ENCODE data around the gene C17orf107. TPM values are rescaled to one million over a fixed set of nuclear protein-coding genes. Genes with fewer than 3 reads are reported as not detected.

C17orf107 gene
- total and polyA plus RNA-seq, 9 donors, result 1.1 to 11.8 (median 7.4) TPM

DNA sequence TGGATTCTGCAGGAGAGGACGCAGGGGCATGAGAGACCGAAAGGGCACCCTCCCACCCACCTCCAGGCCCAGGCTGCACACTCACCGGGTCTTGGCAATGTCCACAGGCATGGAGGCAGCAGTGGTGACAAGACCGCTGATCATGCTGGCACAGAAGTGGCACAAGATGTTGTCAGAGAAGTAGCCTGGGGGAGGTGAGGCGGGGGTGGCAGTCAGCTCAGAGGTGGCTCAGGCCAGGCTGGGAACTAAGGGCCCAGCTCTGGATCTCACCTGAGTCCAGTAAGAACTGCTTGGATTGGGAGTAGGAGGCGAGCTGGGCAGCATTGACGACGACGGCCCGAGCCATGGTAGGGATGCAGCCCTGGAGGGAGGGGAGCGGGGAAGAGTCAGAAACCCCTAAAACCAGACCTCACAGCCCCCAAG, 38.7 kb downstream of the C17orf107 start:
- DNase-seq, result peak in 1 of 5 donors; percentile 20
- intact Hi-C loops (cut with DNase I), result no loop called here
- Histone ChIP-seq H3K27me3 (no peaks in the 10 kb centered on the region), H3K4me3 (no peak overlapping the region), H3K27ac (no peak overlapping the region), H3K4me1 (ENCODE audit: insufficient read depth) (peaks cover 14% of the 10 kb centered on the region), H3K9me3 (no peaks in the 10 kb centered on the region), H3K36me3 (no peaks in the 10 kb centered on the region)
- 82 to 90% (median 89%) methylated on average over 11 of the region's 11 CpGs for WGBS, 3 donors
- TF ChIP-seq EP300 (IDR thresholded peaks at IDR 0.05) (no peak), POLR2A (IDR thresholded peaks at IDR 0.05) (no peak)
- TF ChIP-seq, protein P1, sequence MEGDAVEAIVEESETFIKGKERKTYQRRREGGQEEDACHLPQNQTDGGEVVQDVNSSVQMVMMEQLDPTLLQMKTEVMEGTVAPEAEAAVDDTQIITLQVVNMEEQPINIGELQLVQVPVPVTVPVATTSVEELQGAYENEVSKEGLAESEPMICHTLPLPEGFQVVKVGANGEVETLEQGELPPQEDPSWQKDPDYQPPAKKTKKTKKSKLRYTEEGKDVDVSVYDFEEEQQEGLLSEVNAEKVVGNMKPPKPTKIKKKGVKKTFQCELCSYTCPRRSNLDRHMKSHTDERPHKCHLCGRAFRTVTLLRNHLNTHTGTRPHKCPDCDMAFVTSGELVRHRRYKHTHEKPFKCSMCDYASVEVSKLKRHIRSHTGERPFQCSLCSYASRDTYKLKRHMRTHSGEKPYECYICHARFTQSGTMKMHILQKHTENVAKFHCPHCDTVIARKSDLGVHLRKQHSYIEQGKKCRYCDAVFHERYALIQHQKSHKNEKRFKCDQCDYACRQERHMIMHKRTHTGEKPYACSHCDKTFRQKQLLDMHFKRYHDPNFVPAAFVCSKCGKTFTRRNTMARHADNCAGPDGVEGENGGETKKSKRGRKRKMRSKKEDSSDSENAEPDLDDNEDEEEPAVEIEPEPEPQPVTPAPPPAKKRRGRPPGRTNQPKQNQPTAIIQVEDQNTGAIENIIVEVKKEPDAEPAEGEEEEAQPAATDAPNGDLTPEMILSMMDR (IDR thresholded peaks at IDR 0.05), result no peak

- intact Hi-C loops (cut with DNase I), result no loop called here
- whole genome bisulfite sequencing, 3 donors, result 51 to 57% (median 56%) methylated on average over 19 of the region's 19 CpGs
- Histone ChIP-seq H3K27me3 (no peaks in the 10 kb centered on the region), H3K9me3 (no peaks in the 10 kb centered on the region), H3K4me1 (ENCODE audit: insufficient read depth) (peaks cover 14% of the 10 kb centered on the region), H3K4me3 (peak overlapping the region; percentile 88), H3K27ac (peak overlapping the region in 1 of 2 donors; percentile 93), H3K36me3 (no peaks in the 10 kb centered on the region)
- peak in 1 of 5 donors; percentile 23 for DNase-seq
- TF ChIP-seq EP300 (IDR thresholded peaks at IDR 0.05) (no peak), POLR2A (IDR thresholded peaks at IDR 0.05) (no peak)
- TF ChIP-seq, protein P1 (IDR thresholded peaks at IDR 0.05), result no peak
Observed at GRCh38 chr17:4938688-4939545, 39.6 kb downstream of the C17orf107 start.

- H3K27me3 ChIP-seq, result no peaks in the 10 kb centered on the region
- peaks cover 12% of the 10 kb centered on the region for H3K4me1 ChIP-seq (ENCODE audit: insufficient read depth)
- intact Hi-C loops (cut with DNase I), result no loop called here
- H3K27ac ChIP-seq, result peak overlapping the region in 1 of 2 donors; percentile 93
- H3K36me3 ChIP-seq, result no peaks in the 10 kb centered on the region
- peak overlapping the region; percentile 88 for H3K4me3 ChIP-seq
- 0% methylated on average over 12 to 16 of the region's 16 CpGs for WGBS, 3 donors
- no peak for TF ChIP-seq POLR2A (IDR thresholded peaks at IDR 0.05)
- no peak for TF ChIP-seq EP300 (IDR thresholded peaks at IDR 0.05)
- TF ChIP-seq, protein P1 (IDR thresholded peaks at IDR 0.05), result no peak
- no peaks in the 10 kb centered on the region for H3K9me3 ChIP-seq
- DNase-seq, result peak in 2 of 5 donors; percentile 29 to 49
Observed at GRCh38 chr17:4939546-4939795, 40.1 kb downstream of the C17orf107 start.

DNA sequence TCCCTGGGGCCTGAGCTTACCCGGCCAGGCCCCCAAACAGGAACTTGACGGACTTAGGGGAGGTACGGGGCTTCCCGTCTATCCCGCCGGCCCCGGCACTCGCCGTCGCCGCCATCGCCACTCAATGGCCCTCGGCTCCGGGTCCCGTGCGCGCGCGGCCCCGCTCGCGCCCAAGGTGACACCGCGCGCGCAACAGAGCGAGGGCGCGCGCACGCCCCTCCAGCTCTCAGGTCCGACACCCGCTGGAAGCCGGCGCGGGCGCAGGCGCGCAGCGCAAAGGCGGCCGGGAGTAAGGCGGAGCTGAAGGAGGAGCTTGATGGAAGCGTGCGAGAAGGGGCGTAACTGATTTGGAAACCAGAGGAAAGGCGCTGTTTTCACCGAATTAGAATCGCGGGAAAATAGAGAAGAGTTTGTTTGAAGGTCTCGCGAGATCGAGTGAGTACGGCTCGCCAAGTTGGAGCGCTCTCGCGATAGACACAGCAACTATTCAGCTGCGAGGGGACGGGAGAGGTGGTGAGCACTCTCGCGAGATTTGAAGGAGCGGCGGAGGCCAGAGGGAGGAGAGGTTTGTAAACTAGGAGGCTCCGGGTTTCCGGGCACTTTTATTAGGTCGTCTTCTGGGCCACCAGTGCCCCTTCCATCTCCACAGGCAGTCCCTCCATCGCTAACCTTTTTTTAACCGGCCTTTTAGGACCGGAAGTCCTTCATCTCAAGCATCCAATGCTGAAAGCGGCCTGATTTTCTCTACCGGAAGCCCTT, 40.6 kb downstream of the C17orf107 start, which contains the start of the genes RNF167 and SLC25A11:
Gene RNF167, plus strand, starts transcription at position 473 of the 759 bp plus-strand sequence. CDS start 642 bp downstream, outside the sequence.
Gene SLC25A11, minus strand, starts transcription at position 251 of the 759 bp plus-strand sequence. Its CDS starts 136 bp downstream, at position 115.
- TF ChIP-seq, protein P1 (IDR thresholded peaks at IDR 0.05), result no peak
- peak; percentile 3 for TF ChIP-seq POLR2A (IDR thresholded peaks at IDR 0.05)
- H3K27me3 ChIP-seq, result no peaks in the 10 kb centered on the region
- peaks cover 12% of the 10 kb centered on the region for H3K4me1 ChIP-seq (ENCODE audit: insufficient read depth)
- H3K4me3 ChIP-seq, result peak within 1 kb of the TSS; percentile 88
- 1% methylated on average over 69 to 72 of the region's 72 CpGs for WGBS, 3 donors
- intact Hi-C loops (cut with DNase I), result no loop called here
- H3K27ac ChIP-seq, result peak within 1 kb of the TSS; percentile 76 to 93
- H3K9me3 ChIP-seq, result no peaks in the 10 kb centered on the region
- DNase-seq, result peak; percentile 94 to 97 (median 96)
- H3K36me3 ChIP-seq, result no peaks in the 10 kb centered on the region
